ENCODE measurements around the gene DLG2.

GRCh38 chr11:84297570-84297969 is 1329.6 kb downstream of the DLG2 start:
- TF ChIP-seq CTCF (conservative IDR thresholded peaks at IDR 0.05; ENCODE audit: low read length) (no peak), EZH2phosphoT487 (IDR thresholded peaks at IDR 0.05; ENCODE audit: borderline replicate concordance, low read depth, low read length) (no peak)
